IPS-18c (cell line): ENCODE data around the gene ZDHHC22.

Experiments
- H3K4me3 ChIP-seq: 2 replicates; pipeline ENCODE4 v1.7.0; 2013; ENCODE audit warnings: low read depth, mild to moderate bottlenecking, low read length, moderate library complexity; ENCODE audit not compliant: insufficient read depth
- H3K9me3 ChIP-seq: one replicate; pipeline ENCODE4 v1.6.1; 2013; ENCODE audit warnings: mild to moderate bottlenecking, low read length, moderate library complexity; ENCODE audit not compliant: control insufficient read depth, insufficient read depth

ZDHHC22 gene

GRCh38 chr14:77119851-77120250, 21.7 kb downstream of the ZDHHC22 start:
- no peak overlapping the region for H3K4me3 ChIP-seq
- no peaks in the 10 kb centered on the region for H3K9me3 ChIP-seq

- H3K9me3 ChIP-seq, result no peaks in the 10 kb centered on the region
- H3K4me3 ChIP-seq, result no peak overlapping the region
These were observed 25.3 kb downstream of the ZDHHC22 start for GRCh38 chr14:77116172-77116817.

GRCh38 chr14:77114609-77115008, 27.0 kb downstream of the ZDHHC22 start:
- no peak overlapping the region for H3K4me3 ChIP-seq
- no peaks in the 10 kb centered on the region for H3K9me3 ChIP-seq

- Histone ChIP-seq H3K4me3 (no peak overlapping the region), H3K9me3 (no peaks in the 10 kb centered on the region)
These were observed 27.9 kb downstream of the ZDHHC22 start for GRCh38 chr14:77113644-77114043.

DNA sequence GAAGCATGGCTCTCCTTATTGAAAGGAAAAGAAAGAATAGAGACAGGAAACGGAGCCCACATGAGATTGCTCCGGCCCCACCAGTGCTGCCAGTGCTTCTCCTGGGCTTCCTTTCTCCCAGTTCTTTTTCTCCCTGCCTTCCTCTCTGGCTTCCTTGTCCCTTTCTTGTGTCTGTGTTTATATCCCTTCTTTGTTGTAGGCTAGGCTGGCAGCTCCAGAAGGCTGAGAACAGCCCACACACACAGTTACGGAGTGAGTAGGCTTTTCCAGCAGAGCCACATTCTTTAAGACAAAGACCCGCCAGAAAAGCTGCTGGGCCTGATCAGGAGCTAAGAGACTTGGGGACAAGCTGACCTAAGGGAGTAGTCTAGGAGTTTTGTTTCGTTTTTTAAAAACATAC, 30.6 kb downstream of the ZDHHC22 start:
- H3K4me3 ChIP-seq, result no peak overlapping the region
- H3K9me3 ChIP-seq, result no peaks in the 10 kb centered on the region

GRCh38 chr14:77110286-77110685, 31.3 kb downstream of the ZDHHC22 start:
- no peak overlapping the region for H3K4me3 ChIP-seq
- no peaks in the 10 kb centered on the region for H3K9me3 ChIP-seq

- Histone ChIP-seq H3K9me3 (no peaks in the 10 kb centered on the region), H3K4me3 (no peak overlapping the region)
These were observed 31.9 kb downstream of the ZDHHC22 start for GRCh38 chr14:77109656-77110055.

GRCh38 chr14:77108753-77109152, 32.8 kb downstream of the ZDHHC22 start:
- no peaks in the 10 kb centered on the region for H3K9me3 ChIP-seq
- H3K4me3 ChIP-seq, result no peak overlapping the region

DNA sequence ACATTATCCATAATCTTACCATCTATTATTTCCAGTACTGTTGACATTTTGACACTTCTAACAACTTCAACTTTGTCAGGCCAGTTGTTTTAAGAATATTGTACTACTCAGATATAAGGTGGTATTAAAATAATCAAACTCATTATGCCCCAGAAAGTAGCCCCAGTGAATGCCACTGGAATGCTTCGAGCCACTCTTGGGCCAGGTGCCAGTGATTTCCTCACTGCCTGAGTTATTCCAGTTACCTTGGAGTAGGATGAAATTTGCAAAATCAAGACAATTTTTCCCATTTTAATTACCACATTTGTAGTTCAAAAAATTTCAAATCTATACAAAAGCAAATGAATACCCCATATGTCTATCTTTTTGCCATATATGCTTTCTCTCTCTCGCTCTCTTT, 34.4 kb downstream of the ZDHHC22 start:
- Histone ChIP-seq H3K9me3 (no peaks in the 10 kb centered on the region), H3K4me3 (no peak overlapping the region)

DNA sequence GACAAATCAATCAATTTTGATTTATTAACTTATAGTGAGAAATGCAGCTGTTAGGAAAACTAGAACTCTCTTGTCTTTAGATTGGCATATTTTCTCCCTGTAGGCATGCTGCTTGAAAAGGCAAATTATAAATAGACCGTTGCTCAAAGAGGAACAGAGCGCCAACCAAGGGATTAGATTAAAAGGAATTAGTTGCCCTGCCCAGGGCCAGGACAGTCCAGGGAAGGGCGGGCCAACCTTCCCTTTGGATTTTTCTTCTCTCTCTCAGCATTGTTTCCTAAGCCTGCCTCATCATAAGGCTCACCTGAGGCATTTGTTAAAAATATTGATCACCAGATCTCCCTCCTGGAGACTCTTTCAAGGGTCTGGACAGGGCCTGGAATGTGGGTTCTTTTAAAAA, 34.9 kb downstream of the ZDHHC22 start:
- no peaks in the 10 kb centered on the region for H3K9me3 ChIP-seq
- H3K4me3 ChIP-seq, result no peak overlapping the region

GRCh38 chr14:77105145-77105939, 36.2 kb downstream of the ZDHHC22 start:
- Histone ChIP-seq H3K9me3 (no peaks in the 10 kb centered on the region), H3K4me3 (no peak overlapping the region; the same call in 1 of the 2 replicates)

DNA sequence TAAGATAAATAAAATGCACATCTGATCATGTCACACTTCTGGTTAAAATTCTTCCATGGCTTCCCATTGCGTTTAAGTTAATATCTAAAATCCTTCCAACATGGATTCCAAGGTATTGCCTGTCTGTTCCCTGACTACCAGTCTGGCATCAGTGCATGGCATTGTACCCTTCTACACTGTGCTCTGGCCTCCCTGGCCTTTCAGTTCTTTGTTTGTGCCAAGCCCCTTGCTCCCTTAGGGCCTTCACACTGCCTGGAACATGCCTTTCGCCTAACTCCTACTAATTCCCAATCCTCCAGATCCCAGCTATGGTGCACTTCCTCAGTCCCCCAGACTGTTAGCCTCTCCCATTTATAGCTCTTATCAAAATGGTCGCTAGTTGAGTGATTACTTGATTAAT, 37.2 kb downstream of the ZDHHC22 start:
- Histone ChIP-seq H3K9me3 (no peaks in the 10 kb centered on the region), H3K4me3 (no peak overlapping the region)

GRCh38 chr14:77103951-77104350, 37.6 kb downstream of the ZDHHC22 start:
- Histone ChIP-seq H3K4me3 (no peak overlapping the region), H3K9me3 (no peaks in the 10 kb centered on the region)

GRCh38 chr14:77103475-77103874, 38.1 kb downstream of the ZDHHC22 start:
- H3K4me3 ChIP-seq, result no peak overlapping the region
- no peaks in the 10 kb centered on the region for H3K9me3 ChIP-seq

- no peaks in the 10 kb centered on the region for H3K9me3 ChIP-seq
These were observed 39.4 kb downstream of the ZDHHC22 start for GRCh38 chr14:77102154-77102553.

DNA sequence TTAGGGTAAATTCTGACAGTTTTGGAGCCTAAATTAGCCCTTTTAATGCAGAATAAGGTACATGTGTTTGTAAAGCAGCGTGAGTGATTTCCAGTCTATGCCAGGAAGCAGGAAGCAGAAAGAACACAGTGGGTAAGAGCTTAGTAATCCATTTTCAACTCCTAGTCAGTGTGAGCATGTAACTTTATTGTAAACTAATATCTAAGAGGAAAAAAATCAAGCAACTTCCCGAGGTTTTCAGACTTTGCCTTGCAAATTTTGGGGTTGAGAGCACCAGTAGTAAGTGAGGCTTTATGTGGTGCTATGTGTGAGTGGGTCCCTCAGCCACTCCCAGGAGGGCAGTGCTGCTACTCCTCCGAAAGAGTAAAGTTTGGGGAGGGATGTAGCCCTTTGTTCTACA, 40.6 kb downstream of the ZDHHC22 start:
- no peak overlapping the region for H3K4me3 ChIP-seq
- H3K9me3 ChIP-seq, result no peaks in the 10 kb centered on the region

More at GRCh38 chr14:77102154-77102553, 39.4 kb downstream of the ZDHHC22 start:
- no peak overlapping the region for H3K4me3 ChIP-seq

- Histone ChIP-seq H3K9me3 (no peaks in the 10 kb centered on the region), H3K4me3 (no peak overlapping the region)
These were observed 42.0 kb downstream of the ZDHHC22 start for GRCh38 chr14:77099425-77100167.
